Ureter (tissue), 1 donor: Measurements from ENCODE around the gene PIR. TPM values are rescaled to one million over a fixed set of nuclear protein-coding genes. Genes with fewer than 3 reads are reported as not detected.

Experiments used
- DNase-seq: peaks from one replicate; pipeline ENCODE4 v3.0.0-alpha.2; 2020; ENCODE audit warnings: low spot score
- total RNA-seq: library from RNA; stranded (reverse); gene quantifications from one replicate; pipeline ENCODE4 v1.2.4, GENCODE V29; 2023
- donor health status: DM: yes; HTN: yes; CAD: no.

The PIR gene
- 19.0 TPM for total RNA-seq

DNA sequence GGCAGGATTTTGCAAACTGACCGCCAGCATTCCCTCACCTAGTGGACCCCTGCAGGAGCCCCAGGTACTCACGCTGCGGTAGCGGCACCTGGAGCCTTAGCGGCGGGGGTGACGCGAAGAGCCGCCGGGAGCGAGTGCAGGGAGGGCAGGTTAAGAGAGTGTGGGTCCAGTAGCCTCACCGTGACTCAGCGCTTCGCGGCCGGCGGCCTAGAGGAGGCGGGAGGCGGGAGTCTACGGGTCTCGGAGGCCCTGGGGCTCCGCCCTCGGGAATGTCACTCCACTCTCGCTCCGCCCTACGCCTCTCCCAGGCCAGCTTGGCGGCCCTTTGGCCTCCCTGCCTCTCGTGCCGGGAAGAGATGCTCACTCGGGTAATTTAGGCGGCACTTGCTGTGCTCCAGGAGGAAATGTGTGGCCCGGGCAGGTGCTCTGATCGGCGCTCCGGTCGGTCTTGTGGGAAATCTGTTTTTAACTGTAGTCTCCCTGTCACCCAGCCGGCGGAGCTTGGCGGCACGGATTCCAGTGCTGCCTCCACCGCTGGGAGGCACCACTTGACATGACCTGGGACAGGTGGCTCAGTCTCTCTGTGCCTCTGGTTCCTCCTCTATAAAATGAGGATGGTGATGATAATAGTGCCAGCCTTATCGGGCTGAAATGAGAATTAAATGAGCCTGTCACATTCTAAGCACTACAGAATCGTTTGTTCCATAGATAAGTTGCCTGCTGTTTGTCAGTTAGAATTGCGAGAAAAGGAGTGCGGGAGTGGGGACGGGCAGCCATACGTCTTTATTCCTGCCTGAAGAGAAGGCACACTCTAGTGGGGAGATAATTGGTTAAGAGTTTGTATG is at the start of gene PIR:
Gene PIR, minus strand, starts transcription at position 216 of the 845 bp plus-strand sequence. CDS start 2,076 bp downstream, outside the sequence.
- peak; percentile 88 for DNase-seq

DNA sequence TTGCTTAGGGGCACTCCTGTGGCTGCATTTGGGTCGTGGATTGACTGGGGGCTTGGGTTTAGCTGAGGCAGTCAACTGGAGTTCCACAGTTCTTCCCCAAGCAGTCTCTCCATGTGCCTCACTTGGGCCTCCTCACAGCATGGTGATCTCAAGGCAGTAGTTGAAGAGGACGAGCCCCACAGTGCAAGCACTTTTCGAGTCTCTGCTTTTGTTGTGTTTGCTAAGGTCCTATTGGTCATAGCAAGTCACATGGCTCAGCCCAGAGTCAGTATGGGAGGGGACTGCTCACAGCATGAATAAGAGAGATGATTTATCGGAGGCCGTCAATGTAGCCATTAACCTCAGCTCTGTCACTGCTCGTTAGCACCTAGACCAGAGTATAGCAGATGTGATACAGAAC is 37.2 kb upstream of the PIR start:
- no peak for DNase-seq

- DNase-seq, result no peak
These were observed 36.0 kb upstream of the PIR start for GRCh38 chrX:15529165-15529564.

DNA sequence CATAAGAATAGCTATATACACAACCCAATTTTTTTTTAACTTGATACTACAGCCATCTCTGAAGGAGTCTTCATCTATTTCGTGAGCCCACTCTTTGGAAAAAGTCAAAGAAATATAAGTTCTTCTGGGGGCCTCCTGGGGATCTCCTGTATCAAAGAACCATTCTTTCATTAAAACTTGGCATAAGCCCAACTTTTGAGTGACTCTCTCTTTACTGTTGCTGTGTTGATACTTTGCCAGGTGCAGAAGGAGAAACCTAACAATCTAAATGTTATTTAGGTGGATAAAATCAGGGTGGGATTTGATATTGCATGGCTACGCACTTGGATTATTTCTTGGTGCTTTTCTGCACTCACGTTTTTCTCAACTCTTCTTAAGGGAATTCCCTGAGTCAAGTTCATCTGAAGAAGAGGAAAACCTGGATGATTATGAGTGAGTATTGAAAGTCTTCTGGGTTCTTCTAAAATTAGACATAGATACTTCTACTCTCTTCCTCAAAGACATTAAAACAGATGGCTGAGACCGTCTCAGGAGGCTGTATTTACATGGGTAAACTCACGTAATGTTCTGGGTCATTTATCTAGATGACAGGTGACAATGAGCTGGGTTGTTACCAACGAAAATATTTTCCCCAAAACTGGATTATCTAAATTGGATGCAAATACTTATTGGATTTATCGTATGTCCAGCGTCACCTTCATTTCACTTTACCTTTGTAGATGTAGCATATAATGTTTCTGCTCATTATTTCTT is 32.7 kb upstream of the PIR start:
- no peak for DNase-seq

DNA sequence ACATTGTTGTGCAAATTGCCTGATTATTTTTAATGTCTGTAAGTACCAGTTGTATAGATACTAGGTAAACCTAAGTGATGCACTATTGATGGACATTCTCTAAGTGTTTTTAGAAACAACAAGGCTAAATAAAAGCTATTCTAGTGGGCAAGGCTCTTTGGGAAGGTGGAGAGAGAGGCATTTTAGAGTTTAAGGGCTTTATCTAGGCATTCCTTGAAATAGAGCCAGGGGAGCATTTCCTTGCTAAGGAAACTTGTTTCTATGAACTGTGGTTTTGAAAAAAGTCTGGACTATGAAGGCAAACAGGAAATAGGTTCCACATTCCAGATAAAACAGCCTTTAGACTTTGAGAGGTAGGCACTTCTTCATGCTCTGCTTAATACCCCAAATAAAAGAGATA is 31.3 kb upstream of the PIR start:
- DNase-seq, result no peak

DNA sequence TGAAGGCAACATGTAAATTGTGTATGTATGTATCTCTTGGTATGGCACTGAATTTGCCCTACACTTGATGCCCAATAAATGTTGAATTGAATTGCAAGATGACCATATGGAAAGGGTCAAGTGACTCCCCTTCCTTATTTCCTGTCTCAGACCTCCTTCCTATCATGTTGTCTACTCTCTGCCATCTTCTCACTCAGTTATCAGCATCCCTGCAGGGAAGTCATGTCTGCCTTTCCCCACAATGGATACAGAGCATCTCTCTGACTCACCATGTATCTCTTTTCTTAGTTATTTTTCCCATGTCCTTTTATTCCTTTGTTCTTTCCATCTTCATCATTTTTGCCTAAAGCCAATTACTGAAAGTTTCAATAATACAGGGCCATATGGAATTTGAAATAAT is 30.0 kb upstream of the PIR start:
- DNase-seq, result no peak

- no peak for DNase-seq
These were observed 29.3 kb upstream of the PIR start for GRCh38 chrX:15522464-15522863.

GRCh38 chrX:15515931-15516330 is 22.8 kb upstream of the PIR start:
- DNase-seq, result no peak

GRCh38 chrX:15514279-15514678 is 21.1 kb upstream of the PIR start:
- DNase-seq, result no peak

- no peak for DNase-seq
These were observed 19.4 kb upstream of the PIR start for GRCh38 chrX:15512401-15512965.

DNA sequence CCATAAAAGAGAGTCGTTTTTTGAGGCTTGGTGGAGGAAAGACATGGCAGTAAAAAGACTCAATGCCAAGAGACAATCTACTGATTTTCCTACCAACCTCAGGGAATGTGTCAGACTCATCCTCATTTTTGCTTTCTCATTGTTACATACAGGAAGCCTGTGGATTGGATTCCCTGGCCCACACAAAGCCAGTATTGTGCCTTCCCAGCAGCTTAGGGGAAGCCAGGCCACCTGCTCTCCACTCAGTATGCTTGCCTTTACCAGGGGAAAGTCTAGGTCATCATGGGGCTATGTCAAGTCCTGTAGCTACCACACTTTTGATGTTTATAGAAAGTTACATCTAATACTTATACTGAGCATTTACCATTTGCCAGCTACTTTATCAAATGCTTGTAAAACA is 18.4 kb upstream of the PIR start:
- DNase-seq, result no peak

DNA sequence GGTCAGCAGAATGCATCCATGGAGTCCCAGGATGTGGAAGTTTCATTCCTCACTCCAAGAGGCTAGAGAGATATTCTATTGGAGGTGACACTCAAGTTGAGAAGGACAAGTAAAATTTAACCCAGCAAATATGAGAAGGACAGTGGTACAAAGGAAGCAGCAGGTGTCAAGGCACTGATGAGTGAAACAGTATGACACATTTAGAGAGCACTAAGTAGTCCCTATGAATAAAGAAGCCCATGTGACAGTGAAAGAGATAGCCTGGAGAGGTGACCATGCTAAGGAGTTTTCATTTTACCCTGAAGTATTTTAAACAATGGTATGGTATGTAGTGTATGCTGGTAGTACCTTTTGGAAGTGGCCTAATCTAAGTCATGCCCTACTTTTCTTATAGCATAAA is 16.7 kb upstream of the PIR start:
- no peak for DNase-seq

GRCh38 chrX:15507005-15507404 is 13.9 kb upstream of the PIR start:
- no peak for DNase-seq

GRCh38 chrX:15505101-15505500 is 12.0 kb upstream of the PIR start:
- DNase-seq, result no peak

- DNase-seq, result no peak
These were observed 11.5 kb upstream of the PIR start for GRCh38 chrX:15504661-15505060.

GRCh38 chrX:15501506-15501905 is 8.4 kb upstream of the PIR start:
- no peak for DNase-seq

- no peak for DNase-seq
These were observed 7.4 kb upstream of the PIR start, which contains the start of gene BMX for GRCh38 chrX:15500497-15500966. TSS of gene BMX (plus strand) at chrX:15500807. CDS start at chrX:15508354, 7,547 bp downstream.

DNA sequence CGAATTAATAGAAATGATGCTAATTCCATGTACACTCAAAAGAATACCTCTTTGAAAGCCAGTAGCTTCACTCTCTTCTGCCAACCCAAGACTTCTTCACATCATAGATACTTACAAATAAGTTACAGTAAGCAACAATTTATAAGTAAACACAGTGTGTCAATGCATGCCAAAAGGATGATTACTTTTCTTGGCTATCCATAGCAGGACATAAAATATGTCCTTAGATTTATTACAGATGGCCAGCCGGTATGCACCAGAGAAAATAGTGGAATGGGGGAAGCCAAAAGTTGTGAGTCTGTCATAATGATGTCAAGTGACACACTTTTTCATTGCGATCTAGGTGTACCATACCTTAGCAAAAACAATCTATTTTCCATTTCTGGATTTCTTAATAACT is 6.8 kb upstream of the PIR start:
- DNase-seq, result no peak

DNA sequence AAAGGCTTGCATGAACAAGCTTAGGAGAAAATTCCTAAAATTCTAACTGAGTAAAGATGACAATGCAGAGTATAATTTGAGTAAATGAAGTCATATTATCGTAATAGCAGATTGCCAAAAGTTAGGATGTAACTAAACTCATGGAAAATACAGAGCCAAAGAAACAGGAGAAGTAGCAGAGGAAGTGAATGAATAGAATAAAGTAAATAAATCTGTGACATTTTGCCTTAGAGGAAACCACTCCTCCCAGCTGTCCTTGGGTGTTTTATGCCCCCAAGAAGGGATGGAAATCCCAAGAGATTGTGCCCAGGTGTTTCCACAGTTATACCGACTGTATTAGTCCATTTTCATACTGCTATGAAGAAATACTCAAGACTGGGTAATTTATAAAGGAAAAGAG is 5.6 kb upstream of the PIR start:
- no peak for DNase-seq

DNA sequence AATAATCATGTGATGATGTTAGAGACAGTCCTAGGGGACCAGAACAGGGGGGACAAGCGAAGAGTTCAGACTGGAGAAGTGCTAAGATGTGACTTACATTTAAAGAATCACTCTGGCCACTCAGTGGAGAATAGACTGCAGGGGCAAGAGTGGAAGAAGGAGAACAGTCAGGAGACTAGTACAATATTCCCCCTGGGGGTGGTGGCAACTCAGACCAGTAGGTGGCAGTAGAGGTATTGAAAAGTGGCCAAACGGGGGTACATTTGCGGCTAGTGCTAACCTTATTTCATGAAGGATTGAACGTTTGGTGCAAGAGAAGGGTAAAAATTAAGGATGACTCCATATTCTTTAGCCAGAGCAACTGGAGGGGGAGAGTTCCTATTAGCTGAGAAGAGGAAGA is 4.7 kb upstream of the PIR start:
- peak; percentile 56 for DNase-seq

DNA sequence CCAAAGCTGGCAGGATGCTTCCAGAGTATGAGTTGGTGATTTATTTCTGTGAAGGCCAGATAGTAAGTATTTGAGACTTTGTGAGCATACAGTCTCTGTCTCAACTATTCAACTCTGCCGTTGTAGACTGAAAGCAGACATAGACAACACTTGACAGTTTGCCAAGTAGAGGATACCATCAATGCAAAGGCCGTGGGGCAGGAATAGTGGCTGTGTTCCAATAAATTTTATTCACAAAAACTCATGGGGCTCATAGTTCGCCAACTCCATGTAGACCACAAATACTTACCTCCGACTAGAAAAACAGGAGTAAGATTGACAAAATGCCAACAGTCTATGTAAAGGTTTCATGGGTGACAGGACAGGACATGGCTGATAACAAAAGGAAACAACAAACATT is 3.7 kb upstream of the PIR start:
- no peak for DNase-seq

- no peak for DNase-seq
These were observed 2.7 kb upstream of the PIR start for GRCh38 chrX:15495801-15496200.

DNA sequence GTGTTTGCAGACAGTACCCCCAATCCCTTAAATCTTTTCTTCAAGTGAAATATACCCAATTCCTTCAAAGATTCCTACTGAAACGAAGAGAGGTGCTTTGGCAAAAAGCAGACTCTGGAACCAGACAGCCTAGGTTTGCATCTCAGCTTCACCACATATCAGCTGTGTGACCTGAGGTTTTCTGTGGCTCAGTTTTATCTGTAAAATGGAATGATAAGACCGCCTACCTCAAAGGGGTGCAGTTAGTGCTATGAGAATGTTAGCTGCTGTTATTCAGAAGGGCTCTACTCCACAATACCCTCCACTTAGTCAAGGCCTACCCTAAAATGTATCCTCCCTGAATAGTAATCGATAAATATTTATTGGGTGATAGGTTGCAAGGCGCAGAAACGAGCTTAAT is 664 bp downstream of the PIR start:
- no peak for DNase-seq
